ENCODE measurements around the gene ZRANB3.

GRCh38 chr2:135561925-135562324, 30.9 kb upstream of the ZRANB3 start:
- no peak for TF ChIP-seq CTCF (conservative IDR thresholded peaks at IDR 0.05 in 1 of 2, IDR thresholded peaks at IDR 0.05 in 1 of 2; ENCODE audit: extremely low read depth in 1 of 2, insufficient read depth in 1 of 2, low read depth in 1 of 2, low read length in 2 of 2)
- TF ChIP-seq EZH2 (IDR thresholded peaks at IDR 0.05; ENCODE audit: borderline replicate concordance, low read length), result no peak
